ENCODE results near the gene SLC2A10.

SLC2A10 gene

DNA sequence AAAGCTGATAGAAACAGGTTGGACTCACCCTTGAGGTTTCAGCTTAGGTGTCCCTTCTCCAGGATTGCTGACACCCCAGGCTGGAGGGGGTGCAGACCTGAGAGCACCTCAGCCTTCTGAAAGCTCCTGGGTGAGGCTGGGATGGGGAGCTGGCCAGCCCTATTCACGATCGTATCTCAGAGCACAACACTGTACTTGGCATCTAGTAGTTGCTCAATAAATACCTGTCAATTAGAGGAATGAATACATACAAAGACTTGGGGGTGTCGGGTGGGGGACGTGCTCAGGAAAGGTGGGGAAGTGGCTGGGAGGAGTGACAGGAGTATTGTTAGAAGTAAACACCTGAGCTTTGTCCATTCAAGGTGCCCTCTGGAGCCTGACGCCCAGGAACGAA, 61.7 kb downstream of the SLC2A10 start:
- DNase-seq = no peak

DNA sequence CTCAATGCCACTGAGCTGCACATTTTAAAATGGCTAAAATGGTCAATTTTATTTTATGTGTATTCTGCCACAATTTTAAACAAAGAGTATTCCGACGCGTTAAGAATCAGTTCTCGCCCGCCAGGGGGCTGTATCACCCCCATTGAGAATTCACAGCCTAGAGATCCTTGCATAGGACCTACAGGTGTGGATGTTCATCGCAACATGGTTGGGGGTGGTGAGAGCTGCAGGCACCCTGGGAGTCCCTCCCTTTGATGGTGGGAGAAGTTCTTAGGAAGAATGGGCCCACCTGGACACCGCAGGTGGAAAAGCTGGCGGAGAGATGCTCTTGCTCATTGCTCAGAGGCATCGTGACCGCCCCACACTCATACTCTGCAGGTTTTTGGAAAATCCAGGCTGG, 63.5 kb downstream of the SLC2A10 start:
- no peak for DNase-seq

DNA sequence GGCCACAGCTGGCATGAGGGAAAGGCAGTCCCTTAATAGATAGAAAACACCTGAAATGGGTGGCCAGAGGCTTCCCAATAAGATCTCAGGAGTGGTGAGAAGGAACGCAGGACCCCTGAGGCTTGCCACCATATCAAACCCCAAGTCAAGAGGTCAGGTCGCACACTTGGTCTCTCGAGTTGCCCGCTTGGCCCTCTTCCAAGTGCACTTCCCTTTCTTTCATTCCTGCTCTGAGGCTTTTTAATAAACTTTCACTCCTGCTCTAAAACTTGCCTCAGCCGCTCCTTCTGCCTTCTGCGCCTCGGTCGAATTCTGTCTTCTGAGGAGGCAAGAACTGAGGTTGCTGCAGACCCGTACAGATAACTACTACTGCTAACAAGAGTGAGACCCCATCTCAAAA, 64.2 kb downstream of the SLC2A10 start:
- DNase-seq = no peak

DNA sequence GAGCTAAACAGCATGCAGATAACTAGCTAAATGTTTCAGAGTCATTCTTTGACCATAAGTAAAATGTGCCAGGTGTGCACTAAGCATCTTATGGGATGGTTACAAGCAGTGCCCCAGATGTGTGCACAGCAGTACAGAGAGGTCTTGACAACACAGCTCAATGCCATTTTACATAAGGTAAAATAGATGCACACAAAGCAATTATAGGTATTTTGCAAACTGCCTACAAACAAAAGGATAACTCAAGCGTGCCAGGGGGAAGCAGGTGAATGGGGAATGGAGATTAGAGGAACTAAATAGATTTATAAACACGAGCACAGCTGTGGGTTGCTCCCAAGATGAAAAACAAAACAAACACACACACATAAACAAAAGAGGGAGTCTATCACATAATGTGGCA, 64.8 kb downstream of the SLC2A10 start:
- DNase-seq = no peak

DNA sequence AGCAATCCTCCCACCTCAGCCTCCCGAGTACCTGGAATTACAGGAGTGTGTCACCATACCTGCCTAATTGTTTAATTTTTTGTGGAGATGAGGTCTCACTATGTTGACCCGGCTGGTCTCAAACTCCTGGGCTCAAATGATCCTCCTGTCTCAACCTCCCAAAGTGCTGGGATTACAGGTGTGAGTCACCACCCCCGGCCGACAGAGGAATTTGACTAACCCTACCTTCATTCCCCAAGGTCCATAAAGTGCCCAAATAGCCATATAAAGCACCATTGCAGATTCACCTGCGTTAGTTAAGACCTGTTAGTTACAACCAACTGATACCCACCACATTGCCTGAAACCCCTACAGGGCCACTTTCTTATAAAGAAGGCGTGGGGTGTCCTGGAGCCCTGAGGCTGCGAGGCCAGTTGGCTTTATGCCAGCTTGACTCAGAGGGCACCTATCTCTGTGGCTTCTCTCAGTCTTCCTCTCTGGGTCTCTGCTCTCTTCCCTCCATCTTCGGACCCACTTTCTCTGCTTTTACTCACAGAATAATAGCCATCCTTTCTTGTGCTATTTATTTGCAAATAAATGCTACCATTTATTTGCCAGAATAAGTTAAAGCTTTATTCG, 65.6 kb downstream of the SLC2A10 start:
- DNase-seq = no peak

DNA sequence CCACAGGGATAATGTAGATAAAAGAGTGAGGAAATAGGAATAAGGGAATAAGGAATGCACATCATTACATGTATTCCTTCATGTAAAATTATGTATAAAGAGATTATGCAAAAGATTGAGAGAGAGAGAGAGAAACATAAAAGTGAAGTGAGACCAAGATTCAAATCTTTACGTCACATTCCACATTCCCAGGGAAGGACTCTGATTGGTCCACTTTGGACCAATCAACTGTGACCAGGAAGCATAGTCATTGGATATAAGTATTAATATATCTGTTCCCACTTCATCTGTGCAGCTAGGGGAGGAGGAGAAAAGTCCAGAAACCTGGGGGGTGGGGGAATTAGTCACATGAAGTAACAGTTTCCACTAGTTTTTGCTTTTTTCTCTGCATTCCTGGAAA, 66.4 kb downstream of the SLC2A10 start:
- no peak for DNase-seq

DNA sequence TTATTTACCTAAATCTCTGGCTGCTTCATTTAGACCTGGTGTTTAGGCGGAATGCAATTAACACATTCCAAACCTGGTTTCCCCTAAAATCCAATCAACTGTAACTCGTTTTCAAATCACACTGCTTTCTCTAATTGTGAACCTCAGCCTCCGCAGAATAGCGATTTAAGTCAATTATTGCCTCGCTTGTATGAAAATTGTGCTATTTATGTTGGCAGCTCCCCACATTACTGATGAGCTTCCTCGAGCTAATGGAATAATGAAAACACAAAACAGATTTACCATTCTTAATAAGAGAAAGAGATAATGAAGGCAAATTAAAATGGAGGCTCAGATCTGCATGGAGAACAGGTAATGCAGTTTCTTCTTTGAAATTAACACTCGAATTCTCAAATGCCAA, 67.9 kb downstream of the SLC2A10 start:
- DNase-seq = no peak

DNA sequence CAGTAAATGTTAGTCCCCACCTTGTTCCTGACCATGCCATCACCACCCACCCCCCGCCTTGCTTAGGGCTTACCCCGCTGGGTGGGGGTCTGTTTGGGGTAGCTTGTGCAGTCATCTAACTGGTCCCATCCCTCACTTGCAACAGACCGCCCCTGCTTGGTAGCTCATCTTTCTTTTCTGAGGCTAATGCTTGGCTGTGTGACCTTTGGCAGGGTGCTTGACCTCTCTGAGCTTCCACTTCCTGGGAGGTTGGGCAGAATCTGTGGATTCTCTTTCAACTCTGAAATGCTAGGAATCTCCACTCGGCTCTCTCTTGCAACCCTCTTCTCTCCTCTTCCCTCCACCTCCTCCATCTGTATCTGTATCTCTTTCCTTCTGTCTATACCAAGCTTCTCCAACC, 70.4 kb downstream of the SLC2A10 start:
- DNase-seq = no peak

DNA sequence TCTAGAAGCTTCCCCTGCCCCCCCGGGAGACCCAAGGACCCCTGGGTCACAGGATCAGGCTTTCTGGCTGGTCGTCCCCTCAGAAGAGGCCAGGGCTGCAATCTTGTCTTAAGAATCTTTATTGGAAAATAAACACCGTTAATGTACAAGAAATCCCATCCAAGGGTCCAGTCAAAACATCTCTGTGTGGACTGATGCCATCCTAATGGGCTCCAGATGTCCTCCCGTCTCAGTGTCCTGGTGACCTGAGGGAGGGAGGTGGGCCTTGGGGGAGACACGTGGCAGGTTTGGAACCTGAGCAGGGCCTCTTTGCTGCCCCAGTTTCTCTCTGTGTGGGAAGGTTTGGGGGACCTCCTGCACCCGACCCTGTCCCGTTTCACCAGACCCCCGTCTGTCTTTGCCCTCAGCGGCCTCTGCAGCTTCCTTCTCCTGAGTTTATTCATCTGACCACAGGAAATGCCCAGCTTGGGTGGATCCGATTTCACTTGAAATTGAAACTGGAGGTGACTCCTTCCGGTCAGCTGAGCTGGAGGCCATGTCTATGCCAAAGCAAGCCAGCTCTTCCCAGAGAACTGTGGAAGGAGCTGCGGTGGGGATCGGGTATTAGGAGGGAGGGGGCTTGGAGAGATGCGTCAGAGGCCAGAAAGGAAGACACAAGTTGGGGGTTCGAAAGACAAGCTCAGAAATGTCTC, 75.1 kb downstream of the SLC2A10 start:
- no peak for DNase-seq

Measured in NCI-H187 treated with DMSO at 0.1 percent for 48 hours (cell line).